ENCODE measurements around the gene ARMC9.

Gene ARMC9

DNA sequence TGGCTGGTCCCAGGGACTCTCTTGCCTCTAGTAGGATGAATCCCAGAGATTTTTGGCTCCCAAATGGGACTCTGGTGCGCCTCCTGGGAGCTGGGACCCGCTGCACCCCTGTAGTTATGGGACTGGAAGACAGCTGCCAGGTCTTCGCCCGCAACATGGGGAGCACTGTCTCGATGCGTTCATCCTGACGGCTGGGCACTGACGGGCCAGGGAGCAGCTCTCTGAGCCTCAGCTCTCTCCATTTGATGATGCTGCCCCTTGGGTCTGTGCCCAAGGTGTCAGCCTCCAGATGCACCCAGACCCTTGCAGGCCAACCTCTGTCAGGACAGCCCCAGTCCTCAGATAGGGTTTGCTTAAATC, 9.3 kb upstream of the ARMC9 start (continued):
- TF ChIP-seq, protein P1, sequence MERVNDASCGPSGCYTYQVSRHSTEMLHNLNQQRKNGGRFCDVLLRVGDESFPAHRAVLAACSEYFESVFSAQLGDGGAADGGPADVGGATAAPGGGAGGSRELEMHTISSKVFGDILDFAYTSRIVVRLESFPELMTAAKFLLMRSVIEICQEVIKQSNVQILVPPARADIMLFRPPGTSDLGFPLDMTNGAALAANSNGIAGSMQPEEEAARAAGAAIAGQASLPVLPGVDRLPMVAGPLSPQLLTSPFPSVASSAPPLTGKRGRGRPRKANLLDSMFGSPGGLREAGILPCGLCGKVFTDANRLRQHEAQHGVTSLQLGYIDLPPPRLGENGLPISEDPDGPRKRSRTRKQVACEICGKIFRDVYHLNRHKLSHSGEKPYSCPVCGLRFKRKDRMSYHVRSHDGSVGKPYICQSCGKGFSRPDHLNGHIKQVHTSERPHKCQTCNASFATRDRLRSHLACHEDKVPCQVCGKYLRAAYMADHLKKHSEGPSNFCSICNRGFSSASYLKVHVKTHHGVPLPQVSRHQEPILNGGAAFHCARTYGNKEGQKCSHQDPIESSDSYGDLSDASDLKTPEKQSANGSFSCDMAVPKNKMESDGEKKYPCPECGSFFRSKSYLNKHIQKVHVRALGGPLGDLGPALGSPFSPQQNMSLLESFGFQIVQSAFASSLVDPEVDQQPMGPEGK (CRISPR knock-in tag; IDR thresholded peaks at IDR 0.05; ENCODE audit: borderline replicate concordance) = no peak
- no peak for TF ChIP-seq CSRNP3 (CRISPR knock-in tag; IDR thresholded peaks at IDR 0.05)
- TF ChIP-seq ZFP3 (CRISPR knock-in tag; IDR thresholded peaks at IDR 0.05) = no peak

GRCh38 chr2:231189571-231190495, 8.6 kb upstream of the ARMC9 start:
- ATAC-seq = no peak
- no peak for TF ChIP-seq ZNF70 (CRISPR knock-in tag; IDR thresholded peaks at IDR 0.05)
- no peak for TF ChIP-seq CSRNP3 (CRISPR knock-in tag; IDR thresholded peaks at IDR 0.05)
- TF ChIP-seq ZFP30 (CRISPR knock-in tag; IDR thresholded peaks at IDR 0.05) = no peak
- TF ChIP-seq ARNTL (CRISPR knock-in tag; IDR thresholded peaks at IDR 0.05; ENCODE audit: borderline replicate concordance, low read depth) = no peak
- TF ChIP-seq RARB (CRISPR knock-in tag; IDR thresholded peaks at IDR 0.05) = no peak
- no peak for TF ChIP-seq OSR1 (CRISPR knock-in tag; IDR thresholded peaks at IDR 0.05)
- TF ChIP-seq ESRRG (CRISPR knock-in tag; IDR thresholded peaks at IDR 0.05) = no peak
- no peak for TF ChIP-seq TCF4 (CRISPR knock-in tag; IDR thresholded peaks at IDR 0.05; ENCODE audit: borderline replicate concordance)

GRCh38 chr2:231190531-231191197, 7.8 kb upstream of the ARMC9 start:
- no peak for ATAC-seq
- TF ChIP-seq PPARA (CRISPR knock-in tag; IDR thresholded peaks at IDR 0.05; ENCODE audit: borderline replicate concordance) (no peak), BACH2 (CRISPR knock-in tag; IDR thresholded peaks at IDR 0.05; ENCODE audit: borderline replicate concordance) (no peak), GLIS3 (CRISPR knock-in tag; IDR thresholded peaks at IDR 0.05) (no peak), TOX (CRISPR knock-in tag; IDR thresholded peaks at IDR 0.05; ENCODE audit: borderline replicate concordance) (no peak), OSR1 (CRISPR knock-in tag; IDR thresholded peaks at IDR 0.05) (no peak), ZFP30 (CRISPR knock-in tag; IDR thresholded peaks at IDR 0.05) (no peak), ZFP3 (CRISPR knock-in tag; IDR thresholded peaks at IDR 0.05) (no peak), CSRNP3 (CRISPR knock-in tag; IDR thresholded peaks at IDR 0.05) (no peak), ZC3H10 (CRISPR knock-in tag; IDR thresholded peaks at IDR 0.05) (no peak), CSDC2 (CRISPR knock-in tag; IDR thresholded peaks at IDR 0.05) (no peak), SNAI2 (CRISPR knock-in tag; IDR thresholded peaks at IDR 0.05) (no peak), ARNTL (CRISPR knock-in tag; IDR thresholded peaks at IDR 0.05; ENCODE audit: borderline replicate concordance, low read depth) (no peak), ZNF8 (CRISPR knock-in tag; IDR thresholded peaks at IDR 0.05) (no peak), ZNF565 (CRISPR knock-in tag; conservative IDR thresholded peaks at IDR 0.05; ENCODE audit: low read depth) (no peak), ESRRG (CRISPR knock-in tag; IDR thresholded peaks at IDR 0.05) (no peak)
- TF ChIP-seq, protein P1 (CRISPR knock-in tag; IDR thresholded peaks at IDR 0.05; ENCODE audit: borderline replicate concordance) = no peak
- TF ChIP-seq, protein P2, sequence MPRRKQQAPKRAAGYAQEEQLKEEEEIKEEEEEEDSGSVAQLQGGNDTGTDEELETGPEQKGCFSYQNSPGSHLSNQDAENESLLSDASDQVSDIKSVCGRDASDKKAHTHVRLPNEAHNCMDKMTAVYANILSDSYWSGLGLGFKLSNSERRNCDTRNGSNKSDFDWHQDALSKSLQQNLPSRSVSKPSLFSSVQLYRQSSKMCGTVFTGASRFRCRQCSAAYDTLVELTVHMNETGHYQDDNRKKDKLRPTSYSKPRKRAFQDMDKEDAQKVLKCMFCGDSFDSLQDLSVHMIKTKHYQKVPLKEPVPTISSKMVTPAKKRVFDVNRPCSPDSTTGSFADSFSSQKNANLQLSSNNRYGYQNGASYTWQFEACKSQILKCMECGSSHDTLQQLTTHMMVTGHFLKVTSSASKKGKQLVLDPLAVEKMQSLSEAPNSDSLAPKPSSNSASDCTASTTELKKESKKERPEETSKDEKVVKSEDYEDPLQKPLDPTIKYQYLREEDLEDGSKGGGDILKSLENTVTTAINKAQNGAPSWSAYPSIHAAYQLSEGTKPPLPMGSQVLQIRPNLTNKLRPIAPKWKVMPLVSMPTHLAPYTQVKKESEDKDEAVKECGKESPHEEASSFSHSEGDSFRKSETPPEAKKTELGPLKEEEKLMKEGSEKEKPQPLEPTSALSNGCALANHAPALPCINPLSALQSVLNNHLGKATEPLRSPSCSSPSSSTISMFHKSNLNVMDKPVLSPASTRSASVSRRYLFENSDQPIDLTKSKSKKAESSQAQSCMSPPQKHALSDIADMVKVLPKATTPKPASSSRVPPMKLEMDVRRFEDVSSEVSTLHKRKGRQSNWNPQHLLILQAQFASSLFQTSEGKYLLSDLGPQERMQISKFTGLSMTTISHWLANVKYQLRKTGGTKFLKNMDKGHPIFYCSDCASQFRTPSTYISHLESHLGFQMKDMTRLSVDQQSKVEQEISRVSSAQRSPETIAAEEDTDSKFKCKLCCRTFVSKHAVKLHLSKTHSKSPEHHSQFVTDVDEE (CRISPR knock-in tag; IDR thresholded peaks at IDR 0.05) = no peak
